Gastroesophageal sphincter (tissue), 3 donors: ENCODE data around the gene DAB1.

Source experiments
- CTCF ChIP-seq, 4 experiments: fragments of 200-600 bp in 2 of 4; fragments of 450-650 bp in 2 of 4; sonication (generic) in 1 of 4; IDR thresholded peaks; one replicate each; pipeline ENCODE4 v1.5.1; 2017 to 2019; ENCODE audit warnings: antibody characterized with exemption in 4 of 4, mild to moderate bottlenecking in 2 of 4, moderate library complexity in 2 of 4
- POLR2AphosphoS5 ChIP-seq: sonication (generic); formaldehyde crosslinking; IDR thresholded peaks from one replicate; pipeline ENCODE4 v1.6.1; 2017; ENCODE audit warnings: antibody characterized with exemption

DNA sequence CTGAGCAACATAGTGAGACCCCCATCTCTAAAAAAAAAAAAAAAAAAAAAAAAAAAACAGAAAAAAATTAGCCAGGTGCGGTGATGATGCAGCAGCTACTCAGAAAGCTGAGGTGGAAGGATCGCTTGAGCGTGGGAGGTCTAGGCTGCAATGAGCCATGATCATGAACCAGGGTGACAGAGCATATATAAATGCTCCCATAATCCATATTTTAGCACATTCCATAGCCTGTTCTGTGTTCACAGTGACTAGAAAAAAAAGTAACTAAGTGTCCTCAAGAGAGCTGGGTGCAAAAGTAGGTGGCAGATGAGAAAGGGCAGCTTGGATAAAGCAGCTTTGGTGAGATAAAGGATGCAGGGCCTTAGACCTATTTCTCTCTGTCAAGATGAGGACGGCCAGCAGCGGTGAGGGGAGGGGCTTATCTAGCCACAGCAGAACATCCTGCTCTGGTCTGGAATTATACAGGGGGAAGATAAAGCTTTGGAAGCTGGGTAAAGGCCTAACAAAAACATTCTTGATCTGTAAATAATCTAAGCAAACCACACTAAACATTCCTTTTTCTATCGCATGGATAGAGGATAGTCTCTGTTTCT, 205.3 kb downstream of the DAB1 start:
- TF ChIP-seq POLR2AphosphoS5 = no peak
- no peak for TF ChIP-seq CTCF (IDR thresholded peaks at IDR 0.05)
